Measurements from ENCODE around the gene NTF4. TPM values are rescaled to one million over a fixed set of nuclear protein-coding genes. Genes with fewer than 3 reads are reported as not detected.
"Not testable (repeated sequence)": the region's sequence is repeated elsewhere in the genome, so short reads cannot be mapped to it uniquely, and the experiment has no call there.

Gene NTF4
- total RNA-seq, 1 donor from 2014 or later, result 0.58 TPM

DNA sequence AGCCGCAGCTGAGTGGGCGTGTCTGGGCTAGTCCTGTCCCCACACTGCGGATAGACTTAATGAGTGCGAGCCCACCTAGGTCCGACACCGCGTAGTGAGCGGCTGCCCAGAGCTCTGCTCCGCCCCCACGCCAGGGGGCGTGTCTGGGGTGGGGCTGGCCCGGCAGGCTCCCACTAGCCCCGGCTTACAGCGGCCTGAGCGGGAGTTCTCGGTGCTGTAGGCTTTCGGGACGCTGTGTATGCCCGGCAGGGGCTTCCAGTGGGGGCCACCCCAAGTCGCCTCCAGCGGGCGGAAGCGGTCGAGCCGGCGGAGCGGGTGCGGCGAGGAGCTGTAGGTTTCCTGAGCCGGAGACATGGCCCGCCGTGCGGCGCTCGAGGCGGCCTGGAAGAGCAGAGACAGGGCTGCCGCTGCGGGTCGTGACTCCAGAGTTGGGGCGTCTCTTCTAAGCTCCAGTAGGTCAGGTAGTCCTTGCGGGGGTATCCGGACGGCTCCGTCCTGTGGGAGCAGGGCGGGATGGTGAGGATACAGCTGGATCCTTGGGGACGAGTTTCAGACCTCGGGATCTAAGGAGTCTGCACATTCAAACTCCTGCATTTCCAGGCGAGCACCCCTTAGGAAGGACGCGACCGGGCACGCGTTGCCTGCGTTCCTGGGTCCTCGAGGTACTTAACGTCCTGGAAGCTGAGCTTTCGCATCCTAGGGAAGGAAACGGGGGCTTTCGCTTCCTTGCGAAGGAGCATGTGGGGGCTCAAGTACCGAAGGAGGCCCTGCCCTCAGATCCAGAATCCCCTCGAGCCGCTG, 8.3 kb downstream of the NTF4 start:
- no peaks in the 10 kb centered on the region for H3K27me3 ChIP-seq (ENCODE audit: control insufficient read depth, insufficient read depth, low read length)
- peak overlapping the region; percentile 60 for H3K4me3 ChIP-seq (ENCODE audit: low read depth, low read length)
- TF ChIP-seq, protein P1, sequence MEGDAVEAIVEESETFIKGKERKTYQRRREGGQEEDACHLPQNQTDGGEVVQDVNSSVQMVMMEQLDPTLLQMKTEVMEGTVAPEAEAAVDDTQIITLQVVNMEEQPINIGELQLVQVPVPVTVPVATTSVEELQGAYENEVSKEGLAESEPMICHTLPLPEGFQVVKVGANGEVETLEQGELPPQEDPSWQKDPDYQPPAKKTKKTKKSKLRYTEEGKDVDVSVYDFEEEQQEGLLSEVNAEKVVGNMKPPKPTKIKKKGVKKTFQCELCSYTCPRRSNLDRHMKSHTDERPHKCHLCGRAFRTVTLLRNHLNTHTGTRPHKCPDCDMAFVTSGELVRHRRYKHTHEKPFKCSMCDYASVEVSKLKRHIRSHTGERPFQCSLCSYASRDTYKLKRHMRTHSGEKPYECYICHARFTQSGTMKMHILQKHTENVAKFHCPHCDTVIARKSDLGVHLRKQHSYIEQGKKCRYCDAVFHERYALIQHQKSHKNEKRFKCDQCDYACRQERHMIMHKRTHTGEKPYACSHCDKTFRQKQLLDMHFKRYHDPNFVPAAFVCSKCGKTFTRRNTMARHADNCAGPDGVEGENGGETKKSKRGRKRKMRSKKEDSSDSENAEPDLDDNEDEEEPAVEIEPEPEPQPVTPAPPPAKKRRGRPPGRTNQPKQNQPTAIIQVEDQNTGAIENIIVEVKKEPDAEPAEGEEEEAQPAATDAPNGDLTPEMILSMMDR (IDR thresholded peaks at IDR 0.05; ENCODE audit: insufficient read depth, low read length, poor library complexity, severe bottlenecking), result peak; percentile 33
- peak; percentile 4 for DNase-seq (ENCODE audit: low read depth)
- no peaks in the 10 kb centered on the region for H3K36me3 ChIP-seq (ENCODE audit: control insufficient read depth, insufficient read depth, low read length)

GRCh38 chr19:49050376-49051033, 14.1 kb downstream of the NTF4 start:
- H3K36me3 ChIP-seq (ENCODE audit: control insufficient read depth, insufficient read depth, low read length); DNase-seq (ENCODE audit: low read depth); H3K4me3 ChIP-seq (ENCODE audit: low read depth, low read length); H3K27me3 ChIP-seq (ENCODE audit: control insufficient read depth, insufficient read depth, low read length): not testable (repeated sequence)

- not testable (repeated sequence) for H3K27me3 ChIP-seq (ENCODE audit: control insufficient read depth, insufficient read depth, low read length); DNase-seq (ENCODE audit: low read depth); H3K36me3 ChIP-seq (ENCODE audit: control insufficient read depth, insufficient read depth, low read length); H3K4me3 ChIP-seq (ENCODE audit: low read depth, low read length)
Measured at GRCh38 chr19:49049834-49050233, 14.8 kb downstream of the NTF4 start.

GRCh38 chr19:49049011-49049410, 15.6 kb downstream of the NTF4 start, which contains the start of gene CGB8:
TSS of gene CGB8 (minus strand) at chr19:49049111. CDS start at chr19:49048739, 372 bp downstream.
- not testable (repeated sequence) for H3K27me3 ChIP-seq (ENCODE audit: control insufficient read depth, insufficient read depth, low read length); H3K4me3 ChIP-seq (ENCODE audit: low read depth, low read length); H3K36me3 ChIP-seq (ENCODE audit: control insufficient read depth, insufficient read depth, low read length); DNase-seq (ENCODE audit: low read depth)

GRCh38 chr19:49043548-49043947, 21.1 kb downstream of the NTF4 start, which contains the start of gene CGB5:
TSS of gene CGB5 (plus strand) at chr19:49043848. CDS start at chr19:49044210, 362 bp downstream.
- H3K36me3 ChIP-seq (ENCODE audit: control insufficient read depth, insufficient read depth, low read length); H3K27me3 ChIP-seq (ENCODE audit: control insufficient read depth, insufficient read depth, low read length); DNase-seq (ENCODE audit: low read depth); H3K4me3 ChIP-seq (ENCODE audit: low read depth, low read length): not testable (repeated sequence)

DNA sequence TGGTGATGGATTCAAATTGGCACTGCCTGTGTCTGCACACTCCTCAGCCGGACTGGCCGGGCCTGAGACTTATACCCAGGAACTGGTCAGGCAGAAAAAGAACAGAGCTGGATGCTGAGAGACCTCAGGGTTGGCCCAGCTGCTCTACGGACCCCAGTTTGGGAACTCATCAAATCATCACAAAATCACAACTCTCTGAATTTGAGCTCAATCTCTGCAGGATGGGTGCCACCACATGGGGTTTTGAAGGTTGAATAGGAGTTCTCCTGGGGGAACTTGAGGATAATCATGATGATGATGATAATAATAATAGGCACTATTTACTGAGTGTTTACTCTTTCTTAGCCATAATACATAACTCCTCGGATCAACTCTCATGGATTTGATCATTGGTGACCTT, 22.0 kb downstream of the NTF4 start:
- H3K27me3 ChIP-seq (ENCODE audit: control insufficient read depth, insufficient read depth, low read length); H3K36me3 ChIP-seq (ENCODE audit: control insufficient read depth, insufficient read depth, low read length); H3K4me3 ChIP-seq (ENCODE audit: low read depth, low read length); DNase-seq (ENCODE audit: low read depth): not testable (repeated sequence)

DNA sequence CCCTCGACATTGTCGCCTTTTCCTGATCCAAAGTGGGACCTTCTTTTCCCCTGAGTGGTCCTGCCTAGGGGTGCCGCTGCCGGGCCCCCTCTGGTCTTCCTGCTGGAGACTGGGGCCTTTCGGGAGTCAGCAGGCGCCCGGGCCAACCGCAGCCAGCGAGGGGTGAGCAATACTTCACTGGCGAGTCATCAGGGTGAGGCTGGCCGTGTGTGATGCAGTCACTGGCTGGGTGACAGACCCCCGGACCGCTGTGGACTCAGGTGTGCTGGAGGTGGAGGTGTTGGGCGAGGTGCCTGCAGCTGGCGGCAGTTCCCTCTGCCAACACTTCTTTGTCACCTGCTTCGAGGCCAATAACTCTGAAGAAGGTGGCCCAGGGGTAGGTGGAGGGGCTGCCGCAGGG, 22.4 kb downstream of the NTF4 start:
- no peak overlapping the region for H3K4me3 ChIP-seq (ENCODE audit: low read depth, low read length)
- no peaks in the 10 kb centered on the region for H3K27me3 ChIP-seq (ENCODE audit: control insufficient read depth, insufficient read depth, low read length)
- no peak for DNase-seq (ENCODE audit: low read depth)
- TF ChIP-seq, protein P1 (IDR thresholded peaks at IDR 0.05; ENCODE audit: insufficient read depth, low read length, poor library complexity, severe bottlenecking), result no peak
- H3K36me3 ChIP-seq (ENCODE audit: control insufficient read depth, insufficient read depth, low read length), result no peaks in the 10 kb centered on the region

DNA sequence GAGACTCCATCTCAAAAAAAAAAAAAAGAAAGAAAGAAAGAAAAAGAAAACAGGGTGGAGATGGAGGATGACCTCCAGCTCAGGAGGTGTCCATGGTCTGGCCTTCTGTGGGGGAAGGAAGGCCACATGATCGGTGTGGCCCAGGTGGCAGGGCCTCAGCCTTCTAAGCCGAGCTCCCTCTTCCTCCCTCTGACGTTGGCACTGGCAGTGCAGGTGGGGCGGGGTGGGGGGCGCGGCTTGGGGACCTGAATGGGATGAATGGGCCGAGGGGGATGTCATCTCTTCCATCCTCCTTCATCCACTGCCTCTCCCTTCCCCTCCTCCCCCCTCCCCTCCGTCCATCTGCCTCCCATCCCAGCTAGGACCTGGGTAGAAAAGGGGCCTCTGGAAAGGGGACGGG, 24.9 kb downstream of the NTF4 start:
- H3K4me3 ChIP-seq (ENCODE audit: low read depth, low read length); H3K27me3 ChIP-seq (ENCODE audit: control insufficient read depth, insufficient read depth, low read length); H3K36me3 ChIP-seq (ENCODE audit: control insufficient read depth, insufficient read depth, low read length); DNase-seq (ENCODE audit: low read depth): not testable (repeated sequence)

DNA sequence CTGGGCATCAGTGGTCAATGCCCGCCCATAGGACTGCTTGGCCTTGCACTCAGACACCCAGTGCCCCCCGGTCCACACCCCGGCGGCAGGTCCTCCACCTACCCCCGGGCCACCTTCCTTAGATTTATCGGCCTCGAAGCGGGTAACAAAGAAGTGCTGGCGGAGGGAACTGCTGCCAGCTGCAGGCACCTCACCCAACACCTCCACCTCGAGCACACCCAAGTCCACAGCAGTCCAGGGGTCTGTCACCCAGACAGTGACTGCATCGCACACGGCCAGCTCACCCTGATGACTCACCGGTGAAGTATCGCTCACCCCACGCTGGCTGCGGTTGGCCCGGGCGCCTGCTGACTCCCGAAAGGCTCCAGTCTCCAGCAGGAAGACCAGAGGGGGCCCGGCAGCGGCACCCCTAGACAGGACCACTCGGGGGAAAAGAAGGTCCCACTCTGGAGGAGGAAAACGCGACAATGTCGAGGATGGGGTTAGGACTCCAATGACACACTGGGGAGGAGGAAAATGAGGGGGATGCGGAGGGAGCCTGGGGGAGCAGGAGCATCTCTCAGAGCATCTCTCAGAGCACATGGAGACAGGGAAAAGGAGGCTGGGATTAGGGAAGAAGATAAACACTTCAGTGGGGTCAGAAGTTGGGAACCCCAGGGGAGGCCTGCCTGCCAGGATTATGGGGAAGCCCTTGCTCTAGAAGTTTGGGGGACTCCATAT, 25.9 kb downstream of the NTF4 start:
- H3K27me3 ChIP-seq (ENCODE audit: control insufficient read depth, insufficient read depth, low read length); DNase-seq (ENCODE audit: low read depth); H3K4me3 ChIP-seq (ENCODE audit: low read depth, low read length); H3K36me3 ChIP-seq (ENCODE audit: control insufficient read depth, insufficient read depth, low read length): not testable (repeated sequence)

- not testable (repeated sequence) for H3K4me3 ChIP-seq (ENCODE audit: low read depth, low read length); H3K27me3 ChIP-seq (ENCODE audit: control insufficient read depth, insufficient read depth, low read length); H3K36me3 ChIP-seq (ENCODE audit: control insufficient read depth, insufficient read depth, low read length); DNase-seq (ENCODE audit: low read depth)
Measured at GRCh38 chr19:49038111-49038510, 26.5 kb downstream of the NTF4 start.
